Adrenal gland (tissue), 5 donors: Measurements from ENCODE around the gene CTBP1.

Source experiments
- CTCF ChIP-seq, 6 experiments: fragments of 450-650 bp in 4 of 6; fragments of 200-600 bp in 2 of 6; sonication (generic) in 1 of 6; IDR thresholded peaks; 1 replicate in 5 of 6; 2 replicates in 1 of 6; pipeline versions ENCODE4 v1.5.1 to v1.8.0; 2016 to 2021; ENCODE audit warnings: antibody characterized with exemption in 6 of 6, mild to moderate bottlenecking in 2 of 6, moderate library complexity in 1 of 6
- POLR2A ChIP-seq, 2 donors: fragments of 450-650 bp; IDR thresholded peaks; one replicate each; pipeline ENCODE4 v1.6.1; 2017; ENCODE audit warnings: antibody characterized with exemption in 2 of 2, mild to moderate bottlenecking in 2 of 2, moderate library complexity in 1 of 2
- donor health status: DM: no; HTN: no; CAD: no.

- TF ChIP-seq CTCF (IDR thresholded peaks at IDR 0.05) (no peak), POLR2A (IDR thresholded peaks at IDR 0.05) (no peak)
Measured at GRCh38 chr4:1238676-1239000, 10.3 kb downstream of the CTBP1 start.
